Putamen (tissue), 1 donor: ENCODE data around the gene TEP1.
"Not testable (repeated sequence)": the region's sequence is repeated elsewhere in the genome, so short reads cannot be mapped to it uniquely, and the experiment has no call there.

Experiments
- DNase-seq: peaks from one replicate; pipeline ENCODE4 v3.0.0-alpha.2; 2016; ENCODE audit warnings: low spot score

Gene TEP1

GRCh38 chr14:20386276-20386855 lies 26.9 kb downstream of the TEP1 start:
- no peak for DNase-seq

- no peak for DNase-seq
These were observed 28.4 kb downstream of the TEP1 start for GRCh38 chr14:20384886-20385285.

- no peak for DNase-seq
These were observed 29.0 kb downstream of the TEP1 start for GRCh38 chr14:20384321-20384720.

GRCh38 chr14:20383636-20384035 lies 29.7 kb downstream of the TEP1 start:
- no peak for DNase-seq

- no peak for DNase-seq
These were observed 30.3 kb downstream of the TEP1 start for GRCh38 chr14:20383032-20383431.

GRCh38 chr14:20382526-20382925 lies 30.8 kb downstream of the TEP1 start:
- no peak for DNase-seq

GRCh38 chr14:20381341-20381740 lies 32.0 kb downstream of the TEP1 start:
- no peak for DNase-seq

GRCh38 chr14:20380681-20381080 lies 32.6 kb downstream of the TEP1 start:
- no peak for DNase-seq

GRCh38 chr14:20379743-20380142 lies 33.6 kb downstream of the TEP1 start:
- no peak for DNase-seq

- no peak for DNase-seq
These were observed 36.1 kb downstream of the TEP1 start for GRCh38 chr14:20377171-20377570.

GRCh38 chr14:20376071-20376588 lies 37.2 kb downstream of the TEP1 start:
- DNase-seq = no peak

- DNase-seq = no peak
These were observed 37.8 kb downstream of the TEP1 start for GRCh38 chr14:20375471-20375870.

GRCh38 chr14:20372796-20373195 lies 40.5 kb downstream of the TEP1 start:
- DNase-seq = no peak

- no peak for DNase-seq
These were observed 47.4 kb downstream of the TEP1 start for GRCh38 chr14:20365928-20366327.

GRCh38 chr14:20358474-20358873 lies 54.8 kb downstream of the TEP1 start:
- not testable (repeated sequence) for DNase-seq

GRCh38 chr14:20356422-20356821 lies 56.9 kb downstream of the TEP1 start:
- DNase-seq = no peak

GRCh38 chr14:20350860-20351259 lies 62.4 kb downstream of the TEP1 start:
- DNase-seq = no peak

GRCh38 chr14:20350282-20350681 lies 63.0 kb downstream of the TEP1 start:
- no peak for DNase-seq

- no peak for DNase-seq
These were observed 65.6 kb downstream of the TEP1 start for GRCh38 chr14:20347747-20348146.

- no peak for DNase-seq
These were observed 66.6 kb downstream of the TEP1 start for GRCh38 chr14:20346713-20347112.

- DNase-seq = no peak
These were observed 67.9 kb downstream of the TEP1 start for GRCh38 chr14:20345366-20345765.

- no peak for DNase-seq
These were observed 69.5 kb downstream of the TEP1 start for GRCh38 chr14:20343862-20344220.

GRCh38 chr14:20343092-20343861 lies 70.0 kb downstream of the TEP1 start, which contains the start of gene PARP2:
Gene PARP2, plus strand, starts transcription at chr14:20343635. Its CDS starts 7 bp downstream, at chr14:20343642.
- DNase-seq = peak; percentile 100

GRCh38 chr14:20341646-20342045 lies 71.7 kb downstream of the TEP1 start:
- no peak for DNase-seq
